ENCODE data around the gene ZBTB4. TPM values are rescaled to one million over a fixed set of nuclear protein-coding genes. Genes with fewer than 3 reads are reported as not detected.

ZBTB4 gene
- total RNA-seq, 1 donor from 2014 or later, result 31.2 TPM

DNA sequence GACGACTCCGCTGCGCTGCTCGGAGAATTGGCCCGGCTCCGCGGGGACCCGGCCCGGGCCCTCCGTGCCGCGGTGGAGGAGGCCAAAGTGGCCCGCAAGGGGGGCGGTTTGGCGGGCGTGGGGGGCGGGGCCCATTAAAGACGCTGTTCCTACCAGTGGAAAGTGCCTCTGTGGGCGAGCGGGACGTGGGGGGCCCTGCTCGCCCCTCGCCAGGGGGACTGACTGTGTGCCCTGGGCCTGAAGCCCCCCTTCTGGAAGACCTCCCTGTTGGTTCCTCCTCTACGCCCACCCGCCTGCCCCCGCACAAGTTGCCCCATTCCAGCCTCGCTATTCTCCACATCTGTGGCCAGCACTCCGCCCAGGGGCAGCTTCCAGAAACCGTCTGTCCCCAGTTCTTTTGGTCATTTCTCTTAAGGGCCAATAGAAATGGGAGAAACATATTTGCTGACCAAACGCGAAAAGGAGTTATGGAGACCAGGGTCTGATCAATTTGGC is 42.0 kb downstream of the ZBTB4 start:
- H3K4me3 Mint-ChIP-seq (ENCODE audit: unreplicated experiment), result peak overlapping the region; percentile 94
- H3K4me1 Mint-ChIP-seq (ENCODE audit: low read depth, unreplicated experiment), result peaks cover 13% of the 10 kb centered on the region
- Histone ChIP-seq H4K20me1 (ENCODE audit: insufficient read depth, low read length) (peaks cover 13% of the 10 kb centered on the region), H3K79me2 (ENCODE audit: insufficient read depth, low read length) (no peaks in the 10 kb centered on the region), H3K9ac (ENCODE audit: low read length) (no peak overlapping the region), H3K4me3 (ENCODE audit: insufficient read depth, low read depth, low read length) (no peak overlapping the region), H3K27me3 (ENCODE audit: insufficient read depth, low read length) (peaks cover 27% of the 10 kb centered on the region), H3K9me3 (ENCODE audit: insufficient read depth, low read depth, low read length) (no peaks in the 10 kb centered on the region), H3K4me2 (ENCODE audit: low read length) (peak overlapping the region; percentile 84), H3K36me3 (ENCODE audit: insufficient read depth, low read length) (no peaks in the 10 kb centered on the region), H2AFZ (ENCODE audit: low read depth, low read length) (peak overlapping the region; percentile 68), H3K4me1 (ENCODE audit: insufficient read depth, low read length) (peaks cover 27% of the 10 kb centered on the region), H3K27ac (ENCODE audit: low read depth, low read length) (no peak overlapping the region)
- no peak for FAIRE-seq
- no peak for DNase-seq (ENCODE audit: low read depth)
- TF ChIP-seq, protein P1, sequence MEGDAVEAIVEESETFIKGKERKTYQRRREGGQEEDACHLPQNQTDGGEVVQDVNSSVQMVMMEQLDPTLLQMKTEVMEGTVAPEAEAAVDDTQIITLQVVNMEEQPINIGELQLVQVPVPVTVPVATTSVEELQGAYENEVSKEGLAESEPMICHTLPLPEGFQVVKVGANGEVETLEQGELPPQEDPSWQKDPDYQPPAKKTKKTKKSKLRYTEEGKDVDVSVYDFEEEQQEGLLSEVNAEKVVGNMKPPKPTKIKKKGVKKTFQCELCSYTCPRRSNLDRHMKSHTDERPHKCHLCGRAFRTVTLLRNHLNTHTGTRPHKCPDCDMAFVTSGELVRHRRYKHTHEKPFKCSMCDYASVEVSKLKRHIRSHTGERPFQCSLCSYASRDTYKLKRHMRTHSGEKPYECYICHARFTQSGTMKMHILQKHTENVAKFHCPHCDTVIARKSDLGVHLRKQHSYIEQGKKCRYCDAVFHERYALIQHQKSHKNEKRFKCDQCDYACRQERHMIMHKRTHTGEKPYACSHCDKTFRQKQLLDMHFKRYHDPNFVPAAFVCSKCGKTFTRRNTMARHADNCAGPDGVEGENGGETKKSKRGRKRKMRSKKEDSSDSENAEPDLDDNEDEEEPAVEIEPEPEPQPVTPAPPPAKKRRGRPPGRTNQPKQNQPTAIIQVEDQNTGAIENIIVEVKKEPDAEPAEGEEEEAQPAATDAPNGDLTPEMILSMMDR (IDR thresholded peaks at IDR 0.05; ENCODE audit: insufficient read depth, low read depth, low read length), result no peak
- TF ChIP-seq EZH2 (IDR thresholded peaks at IDR 0.05; ENCODE audit: insufficient read depth, low read length), result no peak
- peaks cover 6% of the 10 kb centered on the region for H3K36me3 Mint-ChIP-seq (ENCODE audit: low read depth, unreplicated experiment)
- H3K27ac Mint-ChIP-seq (ENCODE audit: unreplicated experiment), result peak overlapping the region; percentile 88
- no peaks in the 10 kb centered on the region for H3K27me3 Mint-ChIP-seq (ENCODE audit: low read depth, unreplicated experiment)
- no peaks in the 10 kb centered on the region for H3K9me3 Mint-ChIP-seq (ENCODE audit: unreplicated experiment)

DNA sequence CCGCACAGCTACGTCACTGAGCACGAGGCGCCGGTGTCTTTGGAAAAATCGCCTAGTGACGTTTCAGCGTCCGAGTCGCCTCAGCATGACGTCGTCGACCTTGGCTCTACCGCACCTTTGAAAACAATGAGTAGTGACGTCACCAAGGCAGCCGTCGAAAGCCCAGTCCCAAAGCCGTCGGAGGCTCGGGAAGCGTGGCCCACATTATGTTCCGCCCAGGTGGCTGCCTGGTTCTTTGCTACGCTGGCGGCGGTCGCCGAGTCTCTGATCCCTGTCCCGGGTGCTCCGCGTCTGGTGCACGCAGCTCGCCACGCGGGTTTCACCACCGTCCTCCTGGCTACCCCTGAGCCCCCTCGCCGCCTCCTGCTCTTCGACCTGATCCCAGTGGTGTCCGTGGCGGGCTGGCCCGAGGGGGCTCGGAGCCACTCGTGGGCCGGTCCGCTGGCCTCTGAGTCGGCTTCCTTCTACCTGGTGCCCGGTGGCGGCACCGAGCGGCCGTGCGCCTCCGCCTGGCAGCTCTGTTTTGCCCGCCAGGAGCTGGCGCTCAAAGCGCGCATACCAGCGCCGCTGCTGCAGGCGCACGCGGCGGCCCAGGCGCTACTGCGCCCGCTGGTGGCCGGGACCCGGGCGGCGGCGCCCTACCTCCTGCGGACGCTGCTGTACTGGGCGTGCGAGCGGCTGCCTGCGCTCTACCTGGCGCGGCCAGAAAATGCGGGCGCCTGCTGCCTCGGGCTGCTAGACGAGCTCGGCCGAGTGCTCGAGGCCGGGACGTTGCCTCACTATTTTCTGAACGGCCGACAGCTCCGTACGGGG is 42.7 kb downstream of the ZBTB4 start:
- Histone ChIP-seq H3K4me1 (ENCODE audit: insufficient read depth, low read length) (peaks cover 27% of the 10 kb centered on the region), H3K9me3 (ENCODE audit: insufficient read depth, low read depth, low read length) (no peaks in the 10 kb centered on the region), H3K27me3 (ENCODE audit: insufficient read depth, low read length) (peaks cover 27% of the 10 kb centered on the region), H3K27ac (ENCODE audit: low read depth, low read length) (no peak overlapping the region), H3K4me2 (ENCODE audit: low read length) (peak overlapping the region; percentile 84), H4K20me1 (ENCODE audit: insufficient read depth, low read length) (peaks cover 13% of the 10 kb centered on the region), H3K4me3 (ENCODE audit: insufficient read depth, low read depth, low read length) (no peak overlapping the region), H3K9ac (ENCODE audit: low read length) (no peak overlapping the region), H3K36me3 (ENCODE audit: insufficient read depth, low read length) (no peaks in the 10 kb centered on the region), H2AFZ (ENCODE audit: low read depth, low read length) (peak overlapping the region; percentile 75), H3K79me2 (ENCODE audit: insufficient read depth, low read length) (no peaks in the 10 kb centered on the region)
- Mint-ChIP-seq H3K27me3 (ENCODE audit: low read depth, unreplicated experiment) (no peaks in the 10 kb centered on the region), H3K9me3 (ENCODE audit: unreplicated experiment) (no peaks in the 10 kb centered on the region), H3K36me3 (ENCODE audit: low read depth, unreplicated experiment) (peaks cover 3% of the 10 kb centered on the region), H3K4me3 (ENCODE audit: unreplicated experiment) (peak overlapping the region; percentile 92), H3K27ac (ENCODE audit: unreplicated experiment) (peak overlapping the region; percentile 58), H3K4me1 (ENCODE audit: low read depth, unreplicated experiment) (peaks cover 13% of the 10 kb centered on the region)
- DNase-seq (ENCODE audit: low read depth), result peak; percentile 55
- TF ChIP-seq, protein P1 (IDR thresholded peaks at IDR 0.05; ENCODE audit: insufficient read depth, low read depth, low read length), result peak; percentile 39
- TF ChIP-seq EZH2 (IDR thresholded peaks at IDR 0.05; ENCODE audit: insufficient read depth, low read length), result no peak
- FAIRE-seq, result no peak
